GM21390 (cell line): ENCODE results near the gene ZNF563.

ENCODE experiments used
- ATAC-seq: cut with Tn5 transposase; IDR thresholded peaks from one replicate; pipeline ENCODE4 v1.9.1; 2021; ENCODE audit not compliant: unreplicated experiment

Gene ZNF563

GRCh38 chr19:12294249-12295158, 38.9 kb downstream of the ZNF563 start, which contains the start of gene ZNF44:
Gene ZNF44, minus strand, starts transcription at chr19:12294883. Its CDS starts 189 bp downstream, at chr19:12294694.
- peak; percentile 83 for ATAC-seq

GRCh38 chr19:12293777-12294248, 39.6 kb downstream of the ZNF563 start:
- ATAC-seq = no peak

GRCh38 chr19:12289790-12290065, 43.7 kb downstream of the ZNF563 start:
- no peak for ATAC-seq

GRCh38 chr19:12287958-12288500, 45.4 kb downstream of the ZNF563 start:
- no peak for ATAC-seq

- ATAC-seq = no peak
Measured at GRCh38 chr19:12284631-12285030, 48.8 kb downstream of the ZNF563 start.

GRCh38 chr19:12284226-12284625, 49.2 kb downstream of the ZNF563 start:
- ATAC-seq = no peak

GRCh38 chr19:12278713-12279112, 54.7 kb downstream of the ZNF563 start:
- no peak for ATAC-seq

GRCh38 chr19:12272980-12273901, 60.2 kb downstream of the ZNF563 start:
- ATAC-seq = no peak

GRCh38 chr19:12272386-12272785, 61.0 kb downstream of the ZNF563 start:
- ATAC-seq = no peak

GRCh38 chr19:12270854-12271253, 62.6 kb downstream of the ZNF563 start:
- ATAC-seq = no peak
